PC-9 (cell line): ENCODE data around the gene CRHR2.

Experiments
- EZH2 ChIP-seq: fragments of 200-600 bp; sonication (generic); IDR thresholded peaks from 2 replicates; pipeline ENCODE4 v1.8.0; 2017; ENCODE audit warnings: antibody characterized with exemption, low read depth
- TF ChIP-seq, protein P1 (sequence below): fragments of 200-600 bp; sonication (generic); conservative IDR thresholded peaks from 2 replicates; pipeline ENCODE4 v1.6.1; 2017; ENCODE audit warnings: mixed run types, antibody characterized with exemption, mild to moderate bottlenecking, moderate library complexity

DNA sequence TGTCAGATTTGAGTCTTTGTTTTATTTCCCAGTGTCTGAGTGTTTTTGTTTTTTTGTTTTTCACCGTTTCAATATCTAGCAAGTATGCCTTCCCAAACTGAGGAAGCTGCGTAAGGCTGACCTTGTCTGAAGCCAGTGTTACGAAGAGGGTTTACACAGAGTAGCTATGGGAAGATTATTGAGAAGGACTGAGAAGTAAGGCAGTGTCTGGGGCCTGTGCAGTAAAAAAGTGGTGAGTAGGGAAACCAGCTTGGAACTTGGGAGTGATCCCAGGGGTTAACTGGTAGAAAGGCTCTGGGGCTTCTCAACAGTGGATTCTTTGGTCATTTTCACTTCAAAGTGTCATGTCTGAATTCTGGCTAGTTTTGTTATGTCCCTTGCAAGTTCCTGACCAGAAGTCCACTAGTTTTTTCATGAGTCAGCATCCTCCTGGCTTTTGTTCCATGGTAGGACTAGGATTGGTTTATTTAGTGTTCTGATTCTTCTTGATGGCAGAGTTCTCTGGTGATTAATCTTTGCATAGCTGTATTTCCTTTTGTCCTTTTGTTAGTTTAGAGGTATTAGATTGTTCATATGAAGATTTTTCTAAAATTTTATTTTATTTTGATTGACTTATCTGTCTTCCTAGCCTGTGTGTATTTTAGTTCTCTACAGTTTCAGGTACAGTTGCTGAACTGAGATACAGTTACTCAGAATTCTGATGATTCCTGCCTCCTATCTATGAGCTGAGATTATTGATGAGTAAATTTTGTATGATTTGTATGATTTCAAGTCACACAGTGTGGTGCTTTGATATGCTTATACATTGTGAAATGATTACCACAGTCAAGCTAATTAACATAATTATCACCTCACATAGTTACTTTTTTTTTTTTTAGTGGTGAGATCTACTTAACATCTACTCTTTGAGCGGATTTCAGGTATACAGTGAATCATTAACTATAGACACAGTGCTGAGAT lies 68.6 kb downstream of the CRHR2 start:
- TF ChIP-seq, protein P1, sequence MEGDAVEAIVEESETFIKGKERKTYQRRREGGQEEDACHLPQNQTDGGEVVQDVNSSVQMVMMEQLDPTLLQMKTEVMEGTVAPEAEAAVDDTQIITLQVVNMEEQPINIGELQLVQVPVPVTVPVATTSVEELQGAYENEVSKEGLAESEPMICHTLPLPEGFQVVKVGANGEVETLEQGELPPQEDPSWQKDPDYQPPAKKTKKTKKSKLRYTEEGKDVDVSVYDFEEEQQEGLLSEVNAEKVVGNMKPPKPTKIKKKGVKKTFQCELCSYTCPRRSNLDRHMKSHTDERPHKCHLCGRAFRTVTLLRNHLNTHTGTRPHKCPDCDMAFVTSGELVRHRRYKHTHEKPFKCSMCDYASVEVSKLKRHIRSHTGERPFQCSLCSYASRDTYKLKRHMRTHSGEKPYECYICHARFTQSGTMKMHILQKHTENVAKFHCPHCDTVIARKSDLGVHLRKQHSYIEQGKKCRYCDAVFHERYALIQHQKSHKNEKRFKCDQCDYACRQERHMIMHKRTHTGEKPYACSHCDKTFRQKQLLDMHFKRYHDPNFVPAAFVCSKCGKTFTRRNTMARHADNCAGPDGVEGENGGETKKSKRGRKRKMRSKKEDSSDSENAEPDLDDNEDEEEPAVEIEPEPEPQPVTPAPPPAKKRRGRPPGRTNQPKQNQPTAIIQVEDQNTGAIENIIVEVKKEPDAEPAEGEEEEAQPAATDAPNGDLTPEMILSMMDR: no peak
- TF ChIP-seq EZH2: no peak
